Glomerular visceral epithelial cell (primary cell): ENCODE results near the gene ARPC5L.
A peak's percentile ranks its signal among the peaks of the same experiment; 100 is the strongest.
"Not testable (repeated sequence)": the region's sequence is repeated elsewhere in the genome, so short reads cannot be mapped to it uniquely, and the experiment has no call there.

Source experiments
- DNase-seq: peaks from one replicate; pipeline ENCODE4 v3.0.0-alpha.2; 2016; ENCODE audit errors: extremely low spot score

The ARPC5L gene

GRCh38 chr9:124841075-124841821, 20.7 kb upstream of the ARPC5L start:
- DNase-seq = no peak

- no peak for DNase-seq
Measured at GRCh38 chr9:124843456-124844034, 18.4 kb upstream of the ARPC5L start.

GRCh38 chr9:124844291-124844690, 17.6 kb upstream of the ARPC5L start:
- DNase-seq = no peak

GRCh38 chr9:124846467-124846866, 15.5 kb upstream of the ARPC5L start:
- DNase-seq = not testable (repeated sequence)

- DNase-seq = no peak
Measured at GRCh38 chr9:124846969-124847368, 15.0 kb upstream of the ARPC5L start.

DNA sequence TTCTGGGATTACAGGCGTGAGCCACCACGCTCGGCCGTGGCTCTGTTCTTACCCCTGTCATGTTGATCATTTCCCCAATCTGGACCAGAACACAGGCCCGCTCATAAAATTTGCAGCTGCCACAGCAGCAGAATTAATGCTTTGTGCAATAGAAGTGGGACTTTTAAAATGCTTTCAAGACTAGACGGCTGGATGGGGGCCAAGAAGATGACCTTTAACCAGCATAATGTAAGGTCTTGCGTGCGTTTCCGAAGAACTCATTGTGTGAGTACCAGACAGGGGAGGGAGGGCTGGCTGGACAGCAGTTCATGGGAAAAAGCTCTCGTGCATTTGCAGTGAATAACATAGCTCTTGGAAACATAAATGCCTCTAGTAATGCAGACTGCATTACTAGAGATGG, 12.1 kb upstream of the ARPC5L start:
- no peak for DNase-seq

- no peak for DNase-seq
Measured at GRCh38 chr9:124852121-124852828, 9.7 kb upstream of the ARPC5L start.

- DNase-seq = peak; percentile 81
Measured at GRCh38 chr9:124852829-124853531, 8.9 kb upstream of the ARPC5L start, which contains the start of gene WDR38. Gene WDR38 (plus strand): TSS chr9:124853460. CDS start chr9:124853532, 72 bp downstream.

DNA sequence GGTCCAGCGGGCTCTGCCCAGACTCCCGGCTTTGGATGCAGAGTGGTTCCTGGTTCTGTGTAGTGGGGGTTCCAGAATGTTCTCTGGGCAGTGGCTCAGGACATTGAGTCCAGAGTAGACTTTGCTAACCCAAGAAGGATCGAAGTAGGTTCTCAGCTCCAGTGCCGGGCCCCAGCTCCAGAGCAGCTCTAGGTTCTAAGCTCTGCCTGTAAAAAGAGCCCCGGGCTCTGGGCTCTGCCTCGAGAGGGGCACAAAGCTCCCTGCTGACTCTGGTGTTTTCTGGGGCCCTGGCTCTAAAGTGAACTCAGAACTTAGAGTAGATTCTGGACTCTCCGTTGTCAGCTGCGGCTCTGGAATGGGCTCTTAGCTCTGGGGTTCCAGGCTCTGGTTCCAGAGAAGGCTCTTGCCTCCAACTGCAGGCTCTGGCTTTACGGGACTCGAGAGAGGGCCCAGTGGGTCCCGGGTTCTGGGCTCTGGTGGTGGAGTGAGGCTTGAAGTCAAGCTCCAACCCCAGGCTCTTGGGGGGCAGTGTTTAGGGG, 8.3 kb upstream of the ARPC5L start:
- no peak for DNase-seq

DNA sequence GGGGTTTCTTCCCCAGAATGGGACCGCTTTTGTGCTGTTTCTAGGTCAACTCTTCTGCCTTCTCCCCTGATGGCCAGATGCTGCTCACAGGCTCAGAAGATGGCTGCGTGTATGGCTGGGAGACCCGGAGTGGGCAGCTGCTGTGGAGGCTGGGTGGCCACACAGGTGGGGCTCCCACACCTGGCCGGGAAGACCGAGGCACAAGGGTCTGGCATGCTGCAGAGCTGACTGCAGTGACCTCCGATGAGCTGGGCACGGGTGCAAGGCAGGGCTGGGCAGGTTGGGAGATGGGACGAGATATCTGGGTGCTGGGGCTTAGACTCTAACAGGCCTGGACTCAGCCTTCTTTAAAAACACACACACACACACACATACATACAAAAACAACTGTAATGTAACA, 7.8 kb upstream of the ARPC5L start:
- DNase-seq = no peak

DNA sequence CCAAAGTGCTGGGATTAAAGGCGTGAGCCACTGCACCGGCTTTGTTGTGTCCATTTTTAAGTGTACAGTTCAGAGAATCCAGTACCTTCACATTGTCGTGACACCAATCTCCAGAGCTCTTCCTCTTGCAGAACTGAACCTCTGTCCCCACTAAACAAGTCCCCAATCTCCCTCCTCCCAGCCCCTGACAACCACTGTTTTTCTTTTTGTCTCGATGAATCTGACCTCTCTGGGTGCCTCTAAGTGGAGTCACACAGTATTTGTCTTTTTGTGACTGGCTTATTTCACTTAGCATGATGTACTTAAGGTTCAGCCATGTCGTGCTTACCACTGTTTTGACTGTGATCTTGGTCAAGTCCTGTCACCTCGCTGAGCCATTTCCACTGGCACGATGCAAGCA, 7.1 kb upstream of the ARPC5L start:
- DNase-seq = no peak

- no peak for DNase-seq
Measured at GRCh38 chr9:124855566-124855943, 6.4 kb upstream of the ARPC5L start.

GRCh38 chr9:124855944-124856765, 5.8 kb upstream of the ARPC5L start:
- peak; percentile 66 for DNase-seq

DNA sequence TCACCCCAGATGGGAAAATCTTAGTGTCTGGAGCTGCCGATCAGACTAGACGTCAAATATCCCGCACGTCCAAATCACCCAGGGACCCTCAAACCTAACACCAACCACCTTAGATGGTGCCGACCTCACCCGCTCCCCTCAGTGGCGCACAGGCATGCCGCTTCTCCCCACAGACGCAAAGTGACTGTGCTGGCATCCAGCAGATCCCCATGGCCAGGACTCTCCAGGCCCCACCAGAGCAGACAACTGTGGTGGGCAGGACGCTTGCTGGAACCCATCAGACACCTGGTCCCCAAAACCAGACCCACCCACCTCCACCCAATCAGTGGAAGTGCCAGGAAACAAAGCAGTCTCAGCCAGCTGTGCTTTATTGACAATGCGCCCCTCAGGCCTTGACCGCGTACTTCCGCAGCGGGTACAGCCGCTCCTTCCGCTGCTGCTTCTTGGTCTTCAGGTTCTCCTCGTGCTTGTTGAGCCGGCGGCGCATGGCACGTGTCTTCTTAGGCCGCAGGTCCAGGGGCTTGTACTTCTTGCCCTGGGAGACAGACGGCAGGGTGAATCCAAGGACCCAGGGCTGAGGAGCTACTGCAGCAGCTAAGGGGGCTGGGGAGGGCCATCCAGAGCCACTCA, 4.3 kb upstream of the ARPC5L start:
- no peak for DNase-seq

GRCh38 chr9:124858330-124859046, 3.4 kb upstream of the ARPC5L start:
- no peak for DNase-seq

GRCh38 chr9:124859803-124860581, 1.9 kb upstream of the ARPC5L start:
- no peak for DNase-seq

GRCh38 chr9:124860582-124861341, 1.2 kb upstream of the ARPC5L start:
- DNase-seq = no peak

DNA sequence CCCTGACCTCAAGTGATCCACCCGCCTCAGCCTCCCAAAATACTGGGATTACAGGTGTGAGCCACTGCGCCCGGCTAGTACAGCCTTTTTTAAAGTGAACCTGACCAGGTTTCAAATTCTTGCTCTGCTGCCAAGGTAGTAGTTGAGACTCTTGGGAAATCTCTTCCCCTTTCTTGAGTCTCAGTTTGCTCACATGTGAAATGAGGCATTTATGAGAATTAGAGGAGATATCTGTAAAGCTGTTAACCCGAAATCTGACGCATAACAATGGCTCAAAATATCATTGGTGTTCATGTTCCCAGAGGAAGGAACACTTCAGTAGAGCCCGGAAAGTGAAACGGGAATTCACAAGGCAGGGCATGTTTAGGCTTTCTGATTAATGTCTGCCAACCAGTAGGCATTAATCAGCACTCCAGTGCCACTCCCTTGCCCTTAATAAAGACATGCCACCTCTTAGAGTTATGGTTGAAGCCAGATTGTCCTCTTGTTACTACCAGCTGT, 1.5 kb downstream of the ARPC5L start:
- DNase-seq = no peak
